Activated naive CD4-positive, alpha-beta T cell treated with anti-CD3 and anti-CD28 coated beads for 36 hours (primary cell): ENCODE results near the gene ABCA9. TPM values are rescaled to one million over a fixed set of nuclear protein-coding genes. Genes with fewer than 3 reads are reported as not detected.
"Not testable (repeated sequence)": the region's sequence is repeated elsewhere in the genome, so short reads cannot be mapped to it uniquely, and the experiment has no call there.

Source experiments
- CTCF ChIA-PET: fragments of 350-600 bp; sonication (Branson Sonifier 250); formaldehyde crosslinking; loops from one replicate; lab custom pipeline; 2021; ENCODE audit warnings: antibody characterized with exemption; lab: Charles Lee
- DNase-seq: peaks from one replicate; pipeline ENCODE4 v3.0.0-alpha.2; 2020
- H3K27ac Mint-ChIP-seq: one replicate; pipeline ENCODE4 v1.8.0; 2021; ENCODE audit warnings: mild to moderate bottlenecking, mixed read lengths
- H3K27me3 Mint-ChIP-seq: one replicate; pipeline ENCODE4 v1.8.0; 2021; ENCODE audit warnings: low read depth, mixed read lengths
- H3K36me3 Mint-ChIP-seq: one replicate; pipeline ENCODE4 v1.8.0; 2021; ENCODE audit warnings: low read depth, mixed read lengths
- H3K4me1 Mint-ChIP-seq: one replicate; pipeline ENCODE4 v1.8.0; 2021; ENCODE audit warnings: low read depth, mixed read lengths
- H3K4me3 Mint-ChIP-seq: one replicate; pipeline ENCODE4 v1.8.0; 2021; ENCODE audit warnings: mild to moderate bottlenecking, moderate library complexity, mixed read lengths
- H3K9me3 Mint-ChIP-seq: one replicate; pipeline ENCODE4 v1.8.0; 2021; ENCODE audit warnings: mixed read lengths
- intact Hi-C: fragments of 100-400 bp; cut with micrococcal nuclease; formaldehyde crosslinking; loops from one replicate; pipeline ENCODE4 v1.15.1; 2023
- total RNA-seq, 2 experiments: library from RNA; stranded (reverse); gene quantifications; one replicate each; pipeline ENCODE4 v1.2.3, GENCODE V29; 2021

ABCA9 gene
- total RNA-seq, 2 experiments from 2014 or later = not detected

GRCh38 chr17:68959117-68959516 is 101.6 kb downstream of the ABCA9 start:
- H3K4me3 Mint-ChIP-seq, H3K9me3 Mint-ChIP-seq, H3K4me1 Mint-ChIP-seq, intact Hi-C loops, H3K36me3 Mint-ChIP-seq, DNase-seq, H3K27ac Mint-ChIP-seq, H3K27me3 Mint-ChIP-seq: not testable (repeated sequence)
- CTCF ChIA-PET = interaction anchor here (0.6 kb wide), 1 partner anchor 9 kb away, joined by 6 read pairs; no protein-coding TSS in a partner anchor

GRCh38 chr17:68957944-68958343 is 102.8 kb downstream of the ABCA9 start:
- no peaks in the 10 kb centered on the region for H3K36me3 Mint-ChIP-seq
- H3K4me3 Mint-ChIP-seq = no peak overlapping the region
- DNase-seq = no peak
- H3K27ac Mint-ChIP-seq = no peak overlapping the region
- CTCF ChIA-PET = no interaction called here
- H3K9me3 Mint-ChIP-seq = peaks cover 3% of the 10 kb centered on the region
- peaks cover 3% of the 10 kb centered on the region for H3K27me3 Mint-ChIP-seq
- intact Hi-C loops = no loop called here
- H3K4me1 Mint-ChIP-seq = no peaks in the 10 kb centered on the region

- H3K9me3 Mint-ChIP-seq = peaks cover 3% of the 10 kb centered on the region
- H3K27ac Mint-ChIP-seq = no peak within 1 kb of the TSS
- intact Hi-C loops = no loop called here
- CTCF ChIA-PET = no interaction called here
- peaks cover 3% of the 10 kb centered on the region for H3K27me3 Mint-ChIP-seq
- no peaks in the 10 kb centered on the region for H3K4me1 Mint-ChIP-seq
- no peak for DNase-seq
- no peaks in the 10 kb centered on the region for H3K36me3 Mint-ChIP-seq
- H3K4me3 Mint-ChIP-seq = no peak within 1 kb of the TSS
These were observed 105.4 kb downstream of the ABCA9 start, which contains the start of gene ABCA8 for GRCh38 chr17:68955181-68955841. TSS of gene ABCA8 (minus strand) at chr17:68955392. CDS start at chr17:68942034, 13,358 bp downstream.

- DNase-seq = no peak
- Mint-ChIP-seq H3K27ac (no peak overlapping the region), H3K9me3 (peaks cover 2% of the 10 kb centered on the region), H3K27me3 (peaks cover 3% of the 10 kb centered on the region), H3K4me3 (no peak overlapping the region), H3K4me1 (no peaks in the 10 kb centered on the region), H3K36me3 (no peaks in the 10 kb centered on the region)
- CTCF ChIA-PET = no interaction called here
- intact Hi-C loops = no loop called here
These were observed 106.4 kb downstream of the ABCA9 start for GRCh38 chr17:68954146-68954896.

GRCh38 chr17:68953340-68953997 is 107.3 kb downstream of the ABCA9 start:
- intact Hi-C loops = no loop called here
- CTCF ChIA-PET = no interaction called here
- Mint-ChIP-seq H3K4me3 (no peak overlapping the region), H3K27ac (no peak overlapping the region), H3K9me3 (no peaks in the 10 kb centered on the region), H3K4me1 (no peaks in the 10 kb centered on the region), H3K27me3 (peaks cover 3% of the 10 kb centered on the region), H3K36me3 (no peaks in the 10 kb centered on the region)
- no peak for DNase-seq

- intact Hi-C loops = no loop called here
- Mint-ChIP-seq H3K9me3 (peaks cover 3% of the 10 kb centered on the region), H3K27ac (no peak overlapping the region), H3K36me3 (no peaks in the 10 kb centered on the region), H3K27me3 (no peaks in the 10 kb centered on the region), H3K4me3 (no peak overlapping the region), H3K4me1 (no peaks in the 10 kb centered on the region)
- CTCF ChIA-PET = no interaction called here
- no peak for DNase-seq
These were observed 110.0 kb downstream of the ABCA9 start for GRCh38 chr17:68950725-68951124.

- intact Hi-C loops, H3K36me3 Mint-ChIP-seq, H3K27me3 Mint-ChIP-seq: not testable (repeated sequence)
These were observed 112.9 kb downstream of the ABCA9 start for GRCh38 chr17:68947868-68948267.

GRCh38 chr17:68944435-68945035 is 116.2 kb downstream of the ABCA9 start:
- Mint-ChIP-seq H3K27ac (no peak overlapping the region), H3K4me1 (no peaks in the 10 kb centered on the region), H3K9me3 (peaks cover 3% of the 10 kb centered on the region), H3K4me3 (no peak overlapping the region), H3K36me3 (no peaks in the 10 kb centered on the region), H3K27me3 (no peaks in the 10 kb centered on the region)
- CTCF ChIA-PET = no interaction called here
- intact Hi-C loops = no loop called here
- DNase-seq = no peak

More at GRCh38 chr17:68947868-68948267, 112.9 kb downstream of the ABCA9 start:
- CTCF ChIA-PET, H3K9me3 Mint-ChIP-seq, DNase-seq, H3K4me3 Mint-ChIP-seq, H3K4me1 Mint-ChIP-seq, H3K27ac Mint-ChIP-seq: not testable (repeated sequence)

GRCh38 chr17:68943812-68944182 is 116.9 kb downstream of the ABCA9 start:
- DNase-seq, H3K4me1 Mint-ChIP-seq, intact Hi-C loops, H3K9me3 Mint-ChIP-seq, H3K27me3 Mint-ChIP-seq, H3K36me3 Mint-ChIP-seq, H3K27ac Mint-ChIP-seq, CTCF ChIA-PET, H3K4me3 Mint-ChIP-seq: not testable (repeated sequence)

- Mint-ChIP-seq H3K9me3 (peaks cover 3% of the 10 kb centered on the region), H3K27me3 (no peaks in the 10 kb centered on the region), H3K27ac (no peak overlapping the region), H3K4me3 (no peak overlapping the region), H3K36me3 (no peaks in the 10 kb centered on the region), H3K4me1 (no peaks in the 10 kb centered on the region)
- intact Hi-C loops = no loop called here
- no peak for DNase-seq
- CTCF ChIA-PET = no interaction called here
These were observed 117.5 kb downstream of the ABCA9 start for GRCh38 chr17:68943123-68943811.

- CTCF ChIA-PET = no interaction called here
- Mint-ChIP-seq H3K9me3 (no peaks in the 10 kb centered on the region), H3K4me1 (no peaks in the 10 kb centered on the region), H3K27ac (no peak overlapping the region), H3K27me3 (no peaks in the 10 kb centered on the region), H3K4me3 (no peak overlapping the region), H3K36me3 (no peaks in the 10 kb centered on the region)
- DNase-seq = no peak
- intact Hi-C loops = no loop called here
These were observed 118.3 kb downstream of the ABCA9 start for GRCh38 chr17:68942389-68942788.

- CTCF ChIA-PET = no interaction called here
- Mint-ChIP-seq H3K4me1 (no peaks in the 10 kb centered on the region), H3K9me3 (no peaks in the 10 kb centered on the region), H3K27me3 (no peaks in the 10 kb centered on the region), H3K27ac (no peak overlapping the region), H3K36me3 (no peaks in the 10 kb centered on the region), H3K4me3 (no peak overlapping the region)
- intact Hi-C loops = no loop called here
- DNase-seq = no peak
These were observed 119.0 kb downstream of the ABCA9 start for GRCh38 chr17:68941761-68942160.
